Hepatocyte (in vitro differentiated cells): ENCODE data around the gene GGCT. TPM values are rescaled to one million over a fixed set of nuclear protein-coding genes. Genes with fewer than 3 reads are reported as not detected.

Experiments
- DNase-seq: peaks from one replicate; pipeline ENCODE4 v3.0.0-alpha.2; 2016; ENCODE audit warnings: low spot score
- H2AFZ ChIP-seq: fragments of 200-600 bp; sonication (generic); 2 replicates; pipeline ENCODE4 v1.6.0; 2016; ENCODE audit warnings: antibody characterized with exemption, mild to moderate bottlenecking
- H3K27ac ChIP-seq: fragments of 200-600 bp; sonication (generic); 2 replicates; pipeline ENCODE4 v1.5.1; 2016; ENCODE audit warnings: mild to moderate bottlenecking
- H3K27me3 ChIP-seq: fragments of 200-600 bp; sonication (generic); 2 replicates; pipeline ENCODE4 v1.6.1; 2016
- H3K36me3 ChIP-seq: fragments of 200-600 bp; sonication (generic); replicated peaks from 2 replicates; pipeline ENCODE4 v1.5.1; 2016; ENCODE audit warnings: low read depth; ENCODE audit not compliant: insufficient read depth
- H3K4me1 ChIP-seq: fragments of 200-600 bp; sonication (generic); 2 replicates; pipeline ENCODE4 v1.5.1; 2016; ENCODE audit warnings: mild to moderate bottlenecking, moderate library complexity; ENCODE audit not compliant: insufficient read depth
- H3K4me2 ChIP-seq: fragments of 200-600 bp; sonication (generic); 2 replicates; pipeline ENCODE4 v1.6.0; 2016
- H3K4me3 ChIP-seq: fragments of 200-600 bp; sonication (generic); 2 replicates; pipeline ENCODE4 v1.5.1; 2016; ENCODE audit warnings: mild to moderate bottlenecking
- H3K79me2 ChIP-seq: fragments of 200-600 bp; sonication (generic); 2 replicates; pipeline ENCODE4 v1.6.0; 2017; ENCODE audit warnings: mild to moderate bottlenecking
- H3K9me2 ChIP-seq: fragments of 200-600 bp; sonication (generic); replicated peaks from 2 replicates; pipeline ENCODE4 v1.6.0; 2017; ENCODE audit warnings: mild to moderate bottlenecking; ENCODE audit not compliant: insufficient read depth
- H3K9me3 ChIP-seq: fragments of 200-600 bp; sonication (generic); 2 replicates; pipeline ENCODE4 v1.5.1; 2016; ENCODE audit warnings: low read depth, mild to moderate bottlenecking
- H4K20me1 ChIP-seq: fragments of 200-600 bp; sonication (generic); 2 replicates; pipeline ENCODE4 v1.6.0; 2016; ENCODE audit warnings: mild to moderate bottlenecking; ENCODE audit not compliant: insufficient read depth, poor library complexity, severe bottlenecking
- CTCF ChIP-seq: fragments of 200-600 bp; sonication (generic); IDR thresholded peaks from 2 replicates; pipeline ENCODE4 v1.5.1; 2016; ENCODE audit warnings: antibody characterized with exemption, mild to moderate bottlenecking; ENCODE audit not compliant: poor library complexity
- EZH2 ChIP-seq: fragments of 200-600 bp; sonication (generic); IDR thresholded peaks from 2 replicates; pipeline ENCODE4 v1.6.1; 2016; ENCODE audit warnings: antibody characterized with exemption, mild to moderate bottlenecking, borderline replicate concordance
- EZH2phosphoT487 ChIP-seq: fragments of 200-600 bp; sonication (generic); IDR thresholded peaks from one replicate; pipeline ENCODE4 v1.6.1; 2018; ENCODE audit warnings: antibody characterized with exemption, mild to moderate bottlenecking, low read depth, moderate library complexity; ENCODE audit not compliant: unreplicated experiment, severe bottlenecking
- WGBS: methylation state at CpG from one replicate; pipeline ENCODE4 v1.1.6; 2016; ENCODE audit warnings: low lambda C conversion rate; ENCODE audit errors: missing lambda C conversion rate; 5-methylcytosine and 5-hydroxymethylcytosine counted together
- polyA plus RNA-seq: library from polyadenylated mRNA; unstranded; fragments of >200 nt; fragmentation: Nextera tagmentation; extraction: Ambion mirVana; gene quantifications from 2 replicates; pipeline ENCODE4 v1.2.1, GENCODE V29; 2016
- total RNA-seq: library from RNA; depleted of rRNA; stranded (reverse); fragments of >200 nt; gene quantifications from 2 replicates; pipeline ENCODE4 v1.2.3, GENCODE V29; 2014

The GGCT gene
- total and polyA plus RNA-seq, 2 experiments from 2014 or later: 43.4 to 55.7 TPM

GRCh38 chr7:30514776-30515175, 10.1 kb upstream of the GGCT start:
- TF ChIP-seq EZH2: no peak
- no peak for TF ChIP-seq EZH2phosphoT487
- TF ChIP-seq CTCF: no peak
- Histone ChIP-seq H3K27ac (no peak overlapping the region), H3K79me2 (no peaks in the 10 kb centered on the region), H2AFZ (no peak overlapping the region), H3K4me2 (no peak overlapping the region), H3K36me3 (no peaks in the 10 kb centered on the region), H3K4me3 (no peak overlapping the region), H3K9me3 (no peaks in the 10 kb centered on the region), H3K27me3 (no peaks in the 10 kb centered on the region), H3K9me2 (no peaks in the 10 kb centered on the region), H4K20me1 (no peaks in the 10 kb centered on the region), H3K4me1 (peaks cover 12% of the 10 kb centered on the region)
- 92% methylated on average over 1 of the region's 1 CpG for WGBS
- DNase-seq: no peak

GRCh38 chr7:30514177-30514576, 9.5 kb upstream of the GGCT start:
- no peaks in the 10 kb centered on the region for H4K20me1 ChIP-seq
- no peak overlapping the region for H3K27ac ChIP-seq
- H3K4me2 ChIP-seq: no peak overlapping the region
- peaks cover 7% of the 10 kb centered on the region for H3K4me1 ChIP-seq
- no peak overlapping the region for H2AFZ ChIP-seq
- TF ChIP-seq CTCF: no peak
- no peak for TF ChIP-seq EZH2phosphoT487
- TF ChIP-seq EZH2: no peak
- H3K36me3 ChIP-seq: no peaks in the 10 kb centered on the region
- H3K9me3 ChIP-seq: no peaks in the 10 kb centered on the region
- 87% methylated on average over 3 of the region's 3 CpGs for WGBS
- no peaks in the 10 kb centered on the region for H3K79me2 ChIP-seq
- no peak overlapping the region for H3K4me3 ChIP-seq
- H3K9me2 ChIP-seq: no peaks in the 10 kb centered on the region
- H3K27me3 ChIP-seq: no peaks in the 10 kb centered on the region
- no peak for DNase-seq

GRCh38 chr7:30513762-30514161, 9.1 kb upstream of the GGCT start:
- no peaks in the 10 kb centered on the region for H4K20me1 ChIP-seq
- no peak overlapping the region for H2AFZ ChIP-seq
- H3K27me3 ChIP-seq: no peaks in the 10 kb centered on the region
- no peaks in the 10 kb centered on the region for H3K36me3 ChIP-seq
- H3K9me2 ChIP-seq: no peaks in the 10 kb centered on the region
- no peak overlapping the region for H3K4me2 ChIP-seq
- 87% methylated on average over 2 of the region's 2 CpGs for WGBS
- no peak for DNase-seq
- no peak for TF ChIP-seq CTCF
- TF ChIP-seq EZH2: no peak
- no peak for TF ChIP-seq EZH2phosphoT487
- no peak overlapping the region for H3K27ac ChIP-seq
- H3K4me1 ChIP-seq: peaks cover 3% of the 10 kb centered on the region
- H3K79me2 ChIP-seq: no peaks in the 10 kb centered on the region
- H3K9me3 ChIP-seq: no peaks in the 10 kb centered on the region
- no peak overlapping the region for H3K4me3 ChIP-seq
